ENCODE results near the gene FERMT3. TPM values are rescaled to one million over a fixed set of nuclear protein-coding genes. Genes with fewer than 3 reads are reported as not detected.

FERMT3 gene
- total and polyA plus RNA-seq, 2 donors (not counting 1 experiment from before 2014, with no cell fraction given) = 1.9 to 3.6 TPM

DNA sequence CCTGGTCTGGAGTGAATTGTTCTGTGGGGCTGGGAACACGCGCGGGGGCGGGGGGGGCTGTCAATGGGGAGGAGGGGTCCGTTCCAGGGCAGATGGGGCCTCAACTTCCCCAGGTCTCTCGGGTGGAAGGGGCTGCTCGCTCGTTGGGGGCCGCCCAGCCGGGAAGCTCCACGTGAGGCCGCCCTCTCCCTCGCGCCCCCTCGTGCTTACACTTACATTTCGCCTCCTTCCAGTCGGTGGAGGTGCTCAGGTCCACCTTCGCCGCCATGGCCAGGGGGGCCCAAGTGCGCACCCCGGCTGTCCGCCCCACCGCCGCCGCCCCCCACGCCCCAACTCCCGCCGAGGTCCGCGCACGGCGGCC, 41.1 kb upstream of the FERMT3 start:
- H3K4me3 ChIP-seq (replicated peaks in 1 of 4; ENCODE audit: control extremely low read depth in 1 of 4, insufficient read depth in 1 of 4, low read depth in 3 of 4, low read length in 4 of 4) = peak overlapping the region; percentile 42 to 76 (median 69)
- H3K4me2 ChIP-seq (ENCODE audit: extremely low read depth, insufficient read depth, low read length) = peak overlapping the region; percentile 92
- no peaks in the 10 kb centered on the region for H3K27me3 ChIP-seq (ENCODE audit: control insufficient read depth, insufficient read depth, low read length)
- peak overlapping the region; percentile 62 for H3K9ac ChIP-seq (ENCODE audit: insufficient read depth, low read length)
- H3K9me3 ChIP-seq (ENCODE audit: control insufficient read depth, insufficient read depth, low read depth, low read length) = no peaks in the 10 kb centered on the region
- H3K27ac ChIP-seq (ENCODE audit: insufficient read depth, low read length) = no peak overlapping the region
- peaks cover 6% of the 10 kb centered on the region for H3K4me1 ChIP-seq (ENCODE audit: control insufficient read depth, extremely low read depth, insufficient read depth, low read length)
- H3K79me2 ChIP-seq (ENCODE audit: control insufficient read depth, insufficient read depth, low read length) = no peaks in the 10 kb centered on the region
- TF ChIP-seq, protein P1, sequence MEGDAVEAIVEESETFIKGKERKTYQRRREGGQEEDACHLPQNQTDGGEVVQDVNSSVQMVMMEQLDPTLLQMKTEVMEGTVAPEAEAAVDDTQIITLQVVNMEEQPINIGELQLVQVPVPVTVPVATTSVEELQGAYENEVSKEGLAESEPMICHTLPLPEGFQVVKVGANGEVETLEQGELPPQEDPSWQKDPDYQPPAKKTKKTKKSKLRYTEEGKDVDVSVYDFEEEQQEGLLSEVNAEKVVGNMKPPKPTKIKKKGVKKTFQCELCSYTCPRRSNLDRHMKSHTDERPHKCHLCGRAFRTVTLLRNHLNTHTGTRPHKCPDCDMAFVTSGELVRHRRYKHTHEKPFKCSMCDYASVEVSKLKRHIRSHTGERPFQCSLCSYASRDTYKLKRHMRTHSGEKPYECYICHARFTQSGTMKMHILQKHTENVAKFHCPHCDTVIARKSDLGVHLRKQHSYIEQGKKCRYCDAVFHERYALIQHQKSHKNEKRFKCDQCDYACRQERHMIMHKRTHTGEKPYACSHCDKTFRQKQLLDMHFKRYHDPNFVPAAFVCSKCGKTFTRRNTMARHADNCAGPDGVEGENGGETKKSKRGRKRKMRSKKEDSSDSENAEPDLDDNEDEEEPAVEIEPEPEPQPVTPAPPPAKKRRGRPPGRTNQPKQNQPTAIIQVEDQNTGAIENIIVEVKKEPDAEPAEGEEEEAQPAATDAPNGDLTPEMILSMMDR (conservative IDR thresholded peaks at IDR 0.05 in 1 of 2, IDR thresholded peaks at IDR 0.05 in 1 of 2; ENCODE audit: low read depth in 1 of 2, low read length in 2 of 2) = no peak
- no peak for TF ChIP-seq EZH2 (IDR thresholded peaks at IDR 0.05; ENCODE audit: low read length, missing control alignments)
- H3K36me3 ChIP-seq (ENCODE audit: control insufficient read depth, insufficient read depth, low read length) = no peaks in the 10 kb centered on the region
- DNase-seq (ENCODE audit: low read depth in 2 of 2) = no peak
- no peaks in the 10 kb centered on the region for H4K20me1 ChIP-seq (ENCODE audit: control insufficient read depth, extremely low read depth, insufficient read depth, low read length)
- H2AFZ ChIP-seq (ENCODE audit: low read length) = peak overlapping the region; percentile 70

DNA sequence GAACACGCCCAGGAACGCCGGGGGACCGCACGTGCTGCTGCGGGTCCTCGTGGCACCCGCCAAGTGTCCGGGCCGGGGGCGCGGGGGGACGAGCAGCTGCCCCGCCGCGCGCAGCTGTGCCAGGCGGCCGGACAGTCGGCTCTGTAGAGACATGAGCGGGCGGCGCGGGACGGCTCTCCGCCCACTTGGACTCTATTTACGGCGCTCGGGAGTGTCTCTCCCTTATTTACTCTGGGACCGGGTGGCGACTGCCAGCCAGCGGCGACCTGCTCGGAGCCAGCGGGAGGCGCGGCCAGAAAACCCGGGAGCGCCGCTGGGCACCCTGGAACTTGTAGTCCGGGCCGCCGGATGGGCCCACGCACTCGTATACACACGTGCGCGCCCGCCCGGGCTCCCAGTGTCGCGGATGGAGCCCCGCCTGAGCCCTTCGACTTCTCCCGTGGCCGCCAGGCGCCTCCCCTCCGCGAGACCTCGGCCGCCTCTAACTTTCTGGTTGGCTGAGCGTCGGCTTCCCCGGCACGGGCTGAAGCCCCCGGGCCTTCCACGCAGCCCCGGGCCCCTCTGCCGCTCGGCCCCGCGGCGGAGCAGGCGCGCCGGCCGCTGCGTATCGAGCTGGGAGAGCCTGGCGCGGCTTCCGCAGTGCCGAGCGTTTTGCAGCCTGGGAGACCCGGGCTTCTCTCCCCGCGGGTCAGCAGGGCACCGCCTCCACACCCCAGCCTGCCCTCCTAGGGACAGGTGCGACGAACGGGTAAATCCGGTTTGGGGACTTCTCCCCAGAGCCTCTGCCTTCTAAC, 40.5 kb upstream of the FERMT3 start, which contains the start of gene MACROD1:
Gene MACROD1 (minus strand): TSS at position 272 of the 794 bp plus-strand sequence. CDS start 119 bp downstream, at position 153.
- TF ChIP-seq, protein P1 (conservative IDR thresholded peaks at IDR 0.05 in 1 of 2, IDR thresholded peaks at IDR 0.05 in 1 of 2; ENCODE audit: low read depth in 1 of 2, low read length in 2 of 2) = no peak
- no peak for TF ChIP-seq EZH2 (IDR thresholded peaks at IDR 0.05; ENCODE audit: low read length, missing control alignments)
- DNase-seq (ENCODE audit: low read depth in 2 of 2) = peak; percentile 67 to 75
- Histone ChIP-seq H3K27me3 (ENCODE audit: control insufficient read depth, insufficient read depth, low read length) (no peaks in the 10 kb centered on the region), H3K36me3 (ENCODE audit: control insufficient read depth, insufficient read depth, low read length) (no peaks in the 10 kb centered on the region), H3K9me3 (ENCODE audit: control insufficient read depth, insufficient read depth, low read depth, low read length) (no peaks in the 10 kb centered on the region), H3K4me1 (ENCODE audit: control insufficient read depth, extremely low read depth, insufficient read depth, low read length) (peaks cover 6% of the 10 kb centered on the region), H3K79me2 (ENCODE audit: control insufficient read depth, insufficient read depth, low read length) (no peaks in the 10 kb centered on the region), H3K4me2 (ENCODE audit: extremely low read depth, insufficient read depth, low read length) (peak within 1 kb of the TSS; percentile 92), H3K4me3 (replicated peaks in 1 of 4; ENCODE audit: control extremely low read depth in 1 of 4, insufficient read depth in 1 of 4, low read depth in 3 of 4, low read length in 4 of 4) (peak within 1 kb of the TSS; percentile 60 to 76 (median 69)), H2AFZ (ENCODE audit: low read length) (peak within 1 kb of the TSS; percentile 85), H4K20me1 (ENCODE audit: control insufficient read depth, extremely low read depth, insufficient read depth, low read length) (no peaks in the 10 kb centered on the region), H3K9ac (ENCODE audit: insufficient read depth, low read length) (peak within 1 kb of the TSS; percentile 62), H3K27ac (ENCODE audit: insufficient read depth, low read length) (peak within 1 kb of the TSS; percentile 38)

DNA sequence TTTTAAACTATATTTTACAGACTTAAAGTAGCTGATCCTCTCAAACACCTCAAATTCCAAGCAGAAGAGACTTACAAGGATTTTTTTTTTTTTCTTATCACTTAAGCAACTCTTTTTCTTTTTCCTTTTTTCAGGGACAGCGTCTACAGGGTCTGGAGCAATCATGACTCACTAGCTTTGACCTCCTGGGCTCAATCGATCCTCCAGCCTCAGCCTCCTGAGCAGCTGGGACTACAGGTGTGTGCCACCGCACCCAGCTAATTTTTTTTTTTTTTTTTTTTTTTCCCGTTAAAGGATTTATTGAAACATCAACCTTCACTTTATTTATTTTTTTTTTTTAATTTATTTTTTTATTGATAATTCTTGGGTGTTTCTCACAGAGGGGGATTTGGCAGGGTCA, 36.1 kb upstream of the FERMT3 start:
- no peaks in the 10 kb centered on the region for H3K79me2 ChIP-seq (ENCODE audit: control insufficient read depth, insufficient read depth, low read length)
- H3K27ac ChIP-seq (ENCODE audit: insufficient read depth, low read length) = no peak overlapping the region
- no peaks in the 10 kb centered on the region for H3K4me1 ChIP-seq (ENCODE audit: control insufficient read depth, extremely low read depth, insufficient read depth, low read length)
- no peak overlapping the region for H3K9ac ChIP-seq (ENCODE audit: insufficient read depth, low read length)
- no peak overlapping the region for H2AFZ ChIP-seq (ENCODE audit: low read length)
- DNase-seq (ENCODE audit: low read depth in 2 of 2) = no peak
- no peaks in the 10 kb centered on the region for H3K27me3 ChIP-seq (ENCODE audit: control insufficient read depth, insufficient read depth, low read length)
- TF ChIP-seq, protein P1 (conservative IDR thresholded peaks at IDR 0.05 in 1 of 2, IDR thresholded peaks at IDR 0.05 in 1 of 2; ENCODE audit: low read depth in 1 of 2, low read length in 2 of 2) = no peak
- TF ChIP-seq EZH2 (IDR thresholded peaks at IDR 0.05; ENCODE audit: low read length, missing control alignments) = no peak
- H4K20me1 ChIP-seq (ENCODE audit: control insufficient read depth, extremely low read depth, insufficient read depth, low read length) = no peaks in the 10 kb centered on the region
- no peak overlapping the region for H3K4me2 ChIP-seq (ENCODE audit: extremely low read depth, insufficient read depth, low read length)
- H3K4me3 ChIP-seq (replicated peaks in 1 of 4; ENCODE audit: control extremely low read depth in 1 of 4, insufficient read depth in 1 of 4, low read depth in 3 of 4, low read length in 4 of 4) = no peak overlapping the region
- H3K9me3 ChIP-seq (ENCODE audit: control insufficient read depth, insufficient read depth, low read depth, low read length) = no peaks in the 10 kb centered on the region
- no peaks in the 10 kb centered on the region for H3K36me3 ChIP-seq (ENCODE audit: control insufficient read depth, insufficient read depth, low read length)

Data from fibroblast of lung (primary cell).